Measurements from ENCODE around the gene BNIP1. TPM values are rescaled to one million over a fixed set of nuclear protein-coding genes. Genes with fewer than 3 reads are reported as not detected.

The BNIP1 gene
- total and polyA plus RNA-seq, 2 donors (not counting 1 experiment from before 2014, with no cell fraction given), result 23.5 to 23.9 TPM

DNA sequence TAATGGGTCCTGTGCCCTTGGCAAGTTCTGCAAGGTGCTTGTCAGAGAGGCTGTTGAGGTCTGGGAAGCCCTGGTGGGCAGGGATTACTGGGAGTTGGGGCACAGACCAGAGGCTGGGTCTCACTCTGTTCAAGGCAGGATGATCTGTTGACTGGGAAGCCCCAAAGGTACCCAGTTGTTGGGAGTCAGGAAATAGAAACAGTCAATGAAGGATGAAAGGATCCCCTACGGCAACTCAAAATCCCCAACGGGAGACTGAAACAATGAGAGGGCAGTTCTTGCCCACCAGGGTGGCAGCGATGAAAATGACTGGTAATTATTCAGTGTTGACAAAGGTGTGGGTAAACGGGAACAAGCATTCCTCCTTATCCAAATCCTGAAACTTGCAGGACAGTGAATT, 31.2 kb downstream of the BNIP1 start:
- H3K9me3 ChIP-seq (ENCODE audit: control insufficient read depth, insufficient read depth, low read depth, low read length), result no peaks in the 10 kb centered on the region
- H3K36me3 ChIP-seq (ENCODE audit: control insufficient read depth, insufficient read depth, low read length), result no peaks in the 10 kb centered on the region
- H4K20me1 ChIP-seq (ENCODE audit: control insufficient read depth, extremely low read depth, insufficient read depth, low read length), result no peaks in the 10 kb centered on the region
- TF ChIP-seq, protein P1, sequence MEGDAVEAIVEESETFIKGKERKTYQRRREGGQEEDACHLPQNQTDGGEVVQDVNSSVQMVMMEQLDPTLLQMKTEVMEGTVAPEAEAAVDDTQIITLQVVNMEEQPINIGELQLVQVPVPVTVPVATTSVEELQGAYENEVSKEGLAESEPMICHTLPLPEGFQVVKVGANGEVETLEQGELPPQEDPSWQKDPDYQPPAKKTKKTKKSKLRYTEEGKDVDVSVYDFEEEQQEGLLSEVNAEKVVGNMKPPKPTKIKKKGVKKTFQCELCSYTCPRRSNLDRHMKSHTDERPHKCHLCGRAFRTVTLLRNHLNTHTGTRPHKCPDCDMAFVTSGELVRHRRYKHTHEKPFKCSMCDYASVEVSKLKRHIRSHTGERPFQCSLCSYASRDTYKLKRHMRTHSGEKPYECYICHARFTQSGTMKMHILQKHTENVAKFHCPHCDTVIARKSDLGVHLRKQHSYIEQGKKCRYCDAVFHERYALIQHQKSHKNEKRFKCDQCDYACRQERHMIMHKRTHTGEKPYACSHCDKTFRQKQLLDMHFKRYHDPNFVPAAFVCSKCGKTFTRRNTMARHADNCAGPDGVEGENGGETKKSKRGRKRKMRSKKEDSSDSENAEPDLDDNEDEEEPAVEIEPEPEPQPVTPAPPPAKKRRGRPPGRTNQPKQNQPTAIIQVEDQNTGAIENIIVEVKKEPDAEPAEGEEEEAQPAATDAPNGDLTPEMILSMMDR (conservative IDR thresholded peaks at IDR 0.05 in 1 of 2, IDR thresholded peaks at IDR 0.05 in 1 of 2; ENCODE audit: low read depth in 1 of 2, low read length in 2 of 2), result no peak
- no peak for TF ChIP-seq EZH2 (IDR thresholded peaks at IDR 0.05; ENCODE audit: low read length, missing control alignments)
- H3K4me3 ChIP-seq (replicated peaks in 1 of 4; ENCODE audit: control extremely low read depth in 1 of 4, insufficient read depth in 1 of 4, low read depth in 3 of 4, low read length in 4 of 4), result no peak overlapping the region
- H3K79me2 ChIP-seq (ENCODE audit: control insufficient read depth, insufficient read depth, low read length), result no peaks in the 10 kb centered on the region
- no peak overlapping the region for H3K27ac ChIP-seq (ENCODE audit: insufficient read depth, low read length)
- no peaks in the 10 kb centered on the region for H3K27me3 ChIP-seq (ENCODE audit: control insufficient read depth, insufficient read depth, low read length)
- H3K4me2 ChIP-seq (ENCODE audit: extremely low read depth, insufficient read depth, low read length), result no peak overlapping the region
- no peak overlapping the region for H3K9ac ChIP-seq (ENCODE audit: insufficient read depth, low read length)
- DNase-seq (ENCODE audit: low read depth in 2 of 2), result no peak
- no peak overlapping the region for H2AFZ ChIP-seq (ENCODE audit: low read length)
- no peaks in the 10 kb centered on the region for H3K4me1 ChIP-seq (ENCODE audit: control insufficient read depth, extremely low read depth, insufficient read depth, low read length)

DNA sequence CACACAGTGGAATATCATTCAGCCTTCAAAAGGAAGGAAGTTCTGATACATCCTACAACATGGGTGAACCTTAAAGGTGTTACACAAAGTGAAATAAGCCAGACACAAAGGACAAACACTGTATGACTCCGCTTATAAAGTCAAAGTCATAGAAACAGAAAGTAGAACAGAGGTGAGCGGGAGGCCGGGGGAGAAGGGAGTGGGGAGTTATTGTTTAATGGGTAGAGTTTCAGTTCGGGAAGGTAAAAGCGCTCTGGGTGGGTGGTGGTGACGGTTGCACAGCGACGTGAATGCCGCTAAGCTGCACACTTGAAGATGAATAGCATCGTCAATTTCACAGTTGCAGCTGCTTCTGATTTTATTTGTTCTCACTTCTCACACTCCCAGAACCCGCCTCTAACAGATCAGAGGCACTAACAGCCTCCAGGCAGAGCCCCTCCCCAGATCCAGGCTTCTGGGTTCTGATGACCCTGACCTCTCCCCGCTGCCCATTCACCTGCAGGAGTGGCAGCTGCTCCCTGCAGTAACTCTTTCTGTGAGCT, 34.1 kb downstream of the BNIP1 start:
- no peaks in the 10 kb centered on the region for H3K79me2 ChIP-seq (ENCODE audit: control insufficient read depth, insufficient read depth, low read length)
- no peaks in the 10 kb centered on the region for H4K20me1 ChIP-seq (ENCODE audit: control insufficient read depth, extremely low read depth, insufficient read depth, low read length)
- no peaks in the 10 kb centered on the region for H3K27me3 ChIP-seq (ENCODE audit: control insufficient read depth, insufficient read depth, low read length)
- no peaks in the 10 kb centered on the region for H3K9me3 ChIP-seq (ENCODE audit: control insufficient read depth, insufficient read depth, low read depth, low read length)
- H2AFZ ChIP-seq (ENCODE audit: low read length), result no peak overlapping the region
- no peak overlapping the region for H3K9ac ChIP-seq (ENCODE audit: insufficient read depth, low read length)
- no peak overlapping the region for H3K4me2 ChIP-seq (ENCODE audit: extremely low read depth, insufficient read depth, low read length)
- H3K36me3 ChIP-seq (ENCODE audit: control insufficient read depth, insufficient read depth, low read length), result no peaks in the 10 kb centered on the region
- no peak for TF ChIP-seq EZH2 (IDR thresholded peaks at IDR 0.05; ENCODE audit: low read length, missing control alignments)
- TF ChIP-seq, protein P1 (conservative IDR thresholded peaks at IDR 0.05 in 1 of 2, IDR thresholded peaks at IDR 0.05 in 1 of 2; ENCODE audit: low read depth in 1 of 2, low read length in 2 of 2), result no peak
- no peaks in the 10 kb centered on the region for H3K4me1 ChIP-seq (ENCODE audit: control insufficient read depth, extremely low read depth, insufficient read depth, low read length)
- no peak for DNase-seq (ENCODE audit: low read depth in 2 of 2)
- H3K27ac ChIP-seq (ENCODE audit: insufficient read depth, low read length), result no peak overlapping the region
- H3K4me3 ChIP-seq (replicated peaks in 1 of 4; ENCODE audit: control extremely low read depth in 1 of 4, insufficient read depth in 1 of 4, low read depth in 3 of 4, low read length in 4 of 4), result no peak overlapping the region

DNA sequence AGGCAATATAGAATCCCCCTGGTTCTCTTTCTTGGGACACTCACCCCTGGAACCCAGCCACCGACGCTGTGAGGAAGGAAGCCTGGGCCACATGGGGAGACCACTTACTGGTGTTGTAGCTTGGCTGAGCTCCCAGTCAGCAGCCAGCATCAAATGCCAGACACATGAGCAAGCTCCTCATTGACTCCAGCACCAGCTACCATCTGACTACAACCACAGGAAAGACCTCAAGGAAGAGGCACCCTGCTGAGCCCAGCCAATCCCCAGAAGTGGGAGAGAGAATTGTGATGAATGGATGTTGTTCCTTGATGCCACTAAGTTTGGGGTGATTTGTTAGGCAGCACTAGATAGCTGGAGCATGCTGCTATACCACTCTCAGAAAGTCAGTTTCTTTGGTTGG, 36.0 kb downstream of the BNIP1 start:
- TF ChIP-seq, protein P1 (conservative IDR thresholded peaks at IDR 0.05 in 1 of 2, IDR thresholded peaks at IDR 0.05 in 1 of 2; ENCODE audit: low read depth in 1 of 2, low read length in 2 of 2), result no peak
- H3K36me3 ChIP-seq (ENCODE audit: control insufficient read depth, insufficient read depth, low read length), result no peaks in the 10 kb centered on the region
- H3K9me3 ChIP-seq (ENCODE audit: control insufficient read depth, insufficient read depth, low read depth, low read length), result no peaks in the 10 kb centered on the region
- no peak overlapping the region for H3K4me2 ChIP-seq (ENCODE audit: extremely low read depth, insufficient read depth, low read length)
- H3K27ac ChIP-seq (ENCODE audit: insufficient read depth, low read length), result no peak overlapping the region
- H3K4me3 ChIP-seq (replicated peaks in 1 of 4; ENCODE audit: control extremely low read depth in 1 of 4, insufficient read depth in 1 of 4, low read depth in 3 of 4, low read length in 4 of 4), result no peak overlapping the region
- H3K9ac ChIP-seq (ENCODE audit: insufficient read depth, low read length), result no peak overlapping the region
- peak in 1 of 2 donors; percentile 20 for DNase-seq (ENCODE audit: low read depth in 2 of 2)
- no peaks in the 10 kb centered on the region for H3K4me1 ChIP-seq (ENCODE audit: control insufficient read depth, extremely low read depth, insufficient read depth, low read length)
- H4K20me1 ChIP-seq (ENCODE audit: control insufficient read depth, extremely low read depth, insufficient read depth, low read length), result no peaks in the 10 kb centered on the region
- H2AFZ ChIP-seq (ENCODE audit: low read length), result no peak overlapping the region
- no peaks in the 10 kb centered on the region for H3K27me3 ChIP-seq (ENCODE audit: control insufficient read depth, insufficient read depth, low read length)
- H3K79me2 ChIP-seq (ENCODE audit: control insufficient read depth, insufficient read depth, low read length), result no peaks in the 10 kb centered on the region

All from fibroblast of lung (primary cell).